ENCODE results near the gene RAB3GAP1.

- TF ChIP-seq EZH2 (IDR thresholded peaks at IDR 0.05; ENCODE audit: insufficient read depth, low read length), result no peak
- no peak for TF ChIP-seq CTCF (IDR thresholded peaks at IDR 0.05; ENCODE audit: insufficient read depth, low read depth, low read length)
These were observed 99.5 kb downstream of the RAB3GAP1 start for GRCh38 chr2:135151615-135152014.
